K562 (cell line): ENCODE data around the gene OSCP1. TPM values are rescaled to one million over a fixed set of nuclear protein-coding genes. Genes with fewer than 3 reads are reported as not detected.

Experiments
- E2F1 ChIP-seq: sonication (generic); formaldehyde crosslinking; IDR thresholded peaks from 2 replicates; pipeline ENCODE4 v1.8.1; 2023; ENCODE audit warnings: mild to moderate bottlenecking, missing genetic modification reagents, moderate library complexity
- ELK1 ChIP-seq: sonication (generic); formaldehyde crosslinking; IDR thresholded peaks from 2 replicates; pipeline ENCODE4 v1.8.1; 2022; ENCODE audit warnings: missing genetic modification reagents
- PRMT5 ChIP-seq: sonication (generic); formaldehyde crosslinking; IDR thresholded peaks from 2 replicates; pipeline ENCODE4 v1.5.0; 2020; ENCODE audit warnings: missing genetic modification reagents
- RCOR1 ChIP-seq, 2 experiments: IDR thresholded peaks; 2 replicates each; pipeline ENCODE4 v1.6.1; 2012; ENCODE audit warnings: low read depth in 2 of 2, low read length in 2 of 2, borderline replicate concordance in 1 of 2, improper control_type of control experiment in 1 of 2
- TEAD4 ChIP-seq, 2 experiments: sonication (generic) in 1 of 2; formaldehyde crosslinking in 1 of 2; IDR thresholded peaks; 2 replicates each; pipeline versions ENCODE4 v1.6.1 to v1.8.0; 2012 to 2022; ENCODE audit warnings: borderline replicate concordance in 1 of 2, inconsistent platforms in 1 of 2, low read length in 1 of 2, mild to moderate bottlenecking in 1 of 2, missing genetic modification reagents in 1 of 2
- U2AF2 ChIP-seq: fragments of 200-400 bp; formaldehyde crosslinking; optimal IDR thresholded peaks from 2 replicates; pipeline ENCODE3; 2017; ENCODE audit warnings: low read depth, mild to moderate bottlenecking, low read length
- ZNF224 ChIP-seq: sonication (generic); formaldehyde crosslinking; IDR thresholded peaks from 2 replicates; pipeline ENCODE4 v1.8.0; 2022; ENCODE audit warnings: mild to moderate bottlenecking, missing genetic modification reagents
- ZZZ3 ChIP-seq: fragments of 450-650 bp; IDR thresholded peaks from 2 replicates; pipeline ENCODE4 v1.6.1; 2016; ENCODE audit warnings: antibody characterized with exemption, mild to moderate bottlenecking, moderate library complexity
- polyA plus RNA-seq, 8 experiments: library from polyadenylated mRNA; depleted of rRNA in 4 of 8; stranded (reverse) in 5 of 8; unstranded in 3 of 8; fragments of >200 nt; fragmentation: Nextera tagmentation in 2 of 8; fragmentation: Illumina TruSeq in 1 of 8; extraction: Ambion mirVana in 2 of 8; extraction: Trizol in 1 of 8; gene quantifications; 2 replicates each; pipeline versions ENCODE4 v1.2.1 to v1.2.3, GENCODE V29; 2011 to 2014; ENCODE audit warnings: inconsistent platforms in 1 of 8, missing spikeins in 1 of 8
- total RNA-seq, 7 experiments: library from RNA; depleted of rRNA in 6 of 7; stranded (reverse); fragments of >200 nt in 6 of 7; fragmentation: Illumina TruSeq in 2 of 7; extraction: Trizol in 2 of 7; gene quantifications; 2 replicates each; pipeline versions ENCODE4 v1.2.1 to v1.2.3, GENCODE V29; 2011 to 2021; ENCODE audit warnings: low replicate concordance in 1 of 7
- TF ChIP-seq, protein P1 (sequence below), 2 experiments: fragments of 450-650 bp in 1 of 2; sonication (generic) in 1 of 2; formaldehyde crosslinking in 1 of 2; IDR thresholded peaks; 2 replicates each; pipeline versions ENCODE4 v1.7.1 to v1.9.0; 2016 to 2022; ENCODE audit warnings: inconsistent platforms in 1 of 2, mild to moderate bottlenecking in 1 of 2, missing genetic modification reagents in 1 of 2
- TF ChIP-seq, protein P2 (sequence below): sonication (generic); formaldehyde crosslinking; IDR thresholded peaks from 2 replicates; pipeline ENCODE4 v1.4.0; 2020; ENCODE audit warnings: mild to moderate bottlenecking, missing genetic modification reagents

The OSCP1 gene
- total and polyA plus RNA-seq, 9 of the 15 experiments (the other 6 are each of a cell fraction or from before 2014, with no cell fraction given): 0.15 to 0.40 (median 0.33) TPM; not detected in 5

GRCh38 chr1:36463803-36464604 is 13.8 kb upstream of the OSCP1 start, which contains the start of gene MRPS15 (continued):
- TF ChIP-seq E2F1 (CRISPR knock-in tag): peak; percentile 87; the same call in 1 of the 2 replicates
- 0 out of 2 replicates have a peak, but pooled peaks have one; percentile 71 for TF ChIP-seq PRMT5
- TF ChIP-seq ELK1 (CRISPR knock-in tag): no peak
- TF ChIP-seq ZNF224 (CRISPR knock-in tag): 0 out of 2 replicates have a peak, but pooled peaks have one; percentile 66
- TF ChIP-seq, protein P1, sequence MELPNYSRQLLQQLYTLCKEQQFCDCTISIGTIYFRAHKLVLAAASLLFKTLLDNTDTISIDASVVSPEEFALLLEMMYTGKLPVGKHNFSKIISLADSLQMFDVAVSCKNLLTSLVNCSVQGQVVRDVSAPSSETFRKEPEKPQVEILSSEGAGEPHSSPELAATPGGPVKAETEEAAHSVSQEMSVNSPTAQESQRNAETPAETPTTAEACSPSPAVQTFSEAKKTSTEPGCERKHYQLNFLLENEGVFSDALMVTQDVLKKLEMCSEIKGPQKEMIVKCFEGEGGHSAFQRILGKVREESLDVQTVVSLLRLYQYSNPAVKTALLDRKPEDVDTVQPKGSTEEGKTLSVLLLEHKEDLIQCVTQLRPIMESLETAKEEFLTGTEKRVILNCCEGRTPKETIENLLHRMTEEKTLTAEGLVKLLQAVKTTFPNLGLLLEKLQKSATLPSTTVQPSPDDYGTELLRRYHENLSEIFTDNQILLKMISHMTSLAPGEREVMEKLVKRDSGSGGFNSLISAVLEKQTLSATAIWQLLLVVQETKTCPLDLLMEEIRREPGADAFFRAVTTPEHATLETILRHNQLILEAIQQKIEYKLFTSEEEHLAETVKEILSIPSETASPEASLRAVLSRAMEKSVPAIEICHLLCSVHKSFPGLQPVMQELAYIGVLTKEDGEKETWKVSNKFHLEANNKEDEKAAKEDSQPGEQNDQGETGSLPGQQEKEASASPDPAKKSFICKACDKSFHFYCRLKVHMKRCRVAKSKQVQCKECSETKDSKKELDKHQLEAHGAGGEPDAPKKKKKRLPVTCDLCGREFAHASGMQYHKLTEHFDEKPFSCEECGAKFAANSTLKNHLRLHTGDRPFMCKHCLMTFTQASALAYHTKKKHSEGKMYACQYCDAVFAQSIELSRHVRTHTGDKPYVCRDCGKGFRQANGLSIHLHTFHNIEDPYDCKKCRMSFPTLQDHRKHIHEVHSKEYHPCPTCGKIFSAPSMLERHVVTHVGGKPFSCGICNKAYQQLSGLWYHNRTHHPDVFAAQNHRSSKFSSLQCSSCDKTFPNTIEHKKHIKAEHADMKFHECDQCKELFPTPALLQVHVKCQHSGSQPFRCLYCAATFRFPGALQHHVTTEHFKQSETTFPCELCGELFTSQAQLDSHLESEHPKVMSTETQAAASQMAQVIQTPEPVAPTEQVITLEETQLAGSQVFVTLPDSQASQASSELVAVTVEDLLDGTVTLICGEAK (IDR thresholded peaks at IDR 0.05): peak; percentile 39; the same call in 1 of the 2 replicates
- TF ChIP-seq, protein P1 (CRISPR knock-in tag; IDR thresholded peaks at IDR 0.05): no peak
- TF ChIP-seq, protein P2, sequence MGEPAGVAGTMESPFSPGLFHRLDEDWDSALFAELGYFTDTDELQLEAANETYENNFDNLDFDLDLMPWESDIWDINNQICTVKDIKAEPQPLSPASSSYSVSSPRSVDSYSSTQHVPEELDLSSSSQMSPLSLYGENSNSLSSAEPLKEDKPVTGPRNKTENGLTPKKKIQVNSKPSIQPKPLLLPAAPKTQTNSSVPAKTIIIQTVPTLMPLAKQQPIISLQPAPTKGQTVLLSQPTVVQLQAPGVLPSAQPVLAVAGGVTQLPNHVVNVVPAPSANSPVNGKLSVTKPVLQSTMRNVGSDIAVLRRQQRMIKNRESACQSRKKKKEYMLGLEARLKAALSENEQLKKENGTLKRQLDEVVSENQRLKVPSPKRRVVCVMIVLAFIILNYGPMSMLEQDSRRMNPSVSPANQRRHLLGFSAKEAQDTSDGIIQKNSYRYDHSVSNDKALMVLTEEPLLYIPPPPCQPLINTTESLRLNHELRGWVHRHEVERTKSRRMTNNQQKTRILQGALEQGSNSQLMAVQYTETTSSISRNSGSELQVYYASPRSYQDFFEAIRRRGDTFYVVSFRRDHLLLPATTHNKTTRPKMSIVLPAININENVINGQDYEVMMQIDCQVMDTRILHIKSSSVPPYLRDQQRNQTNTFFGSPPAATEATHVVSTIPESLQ (CRISPR knock-in tag): peak; percentile 95; the same call in 1 of the 2 replicates
- TF ChIP-seq ZZZ3: no peak
- TF ChIP-seq RCOR1 (IDR thresholded peaks at IDR 0.05; ENCODE audit: borderline replicate concordance in 1 of 2, low read depth in 2 of 2, low read length in 2 of 2): no peak; a peak in 1 of 4 replicates
- peak; percentile 53; the same call in 1 of the 2 replicates for TF ChIP-seq TEAD4 (IDR thresholded peaks at IDR 0.05; ENCODE audit: low read length)
- 0 out of 2 replicates have a peak, but pooled peaks have one; percentile 26 for TF ChIP-seq TEAD4 (CRISPR knock-in tag; IDR thresholded peaks at IDR 0.05; ENCODE audit: borderline replicate concordance)
- TF ChIP-seq U2AF2: no peak
